Activated gamma-delta T cell treated with anti-CD3 and anti-CD28 coated beads, Interleukin-2, amount 50 U/mL, for 16 hours (primary cell): ENCODE data around the gene LHFPL6.
"Not testable (repeated sequence)": the region's sequence is repeated elsewhere in the genome, so short reads cannot be mapped to it uniquely, and the experiment has no call there.

Experiments used
- DNase-seq: peaks from one replicate; pipeline ENCODE4 v3.0.0-alpha.2; 2020; ENCODE audit warnings: low read depth

The LHFPL6 gene

DNA sequence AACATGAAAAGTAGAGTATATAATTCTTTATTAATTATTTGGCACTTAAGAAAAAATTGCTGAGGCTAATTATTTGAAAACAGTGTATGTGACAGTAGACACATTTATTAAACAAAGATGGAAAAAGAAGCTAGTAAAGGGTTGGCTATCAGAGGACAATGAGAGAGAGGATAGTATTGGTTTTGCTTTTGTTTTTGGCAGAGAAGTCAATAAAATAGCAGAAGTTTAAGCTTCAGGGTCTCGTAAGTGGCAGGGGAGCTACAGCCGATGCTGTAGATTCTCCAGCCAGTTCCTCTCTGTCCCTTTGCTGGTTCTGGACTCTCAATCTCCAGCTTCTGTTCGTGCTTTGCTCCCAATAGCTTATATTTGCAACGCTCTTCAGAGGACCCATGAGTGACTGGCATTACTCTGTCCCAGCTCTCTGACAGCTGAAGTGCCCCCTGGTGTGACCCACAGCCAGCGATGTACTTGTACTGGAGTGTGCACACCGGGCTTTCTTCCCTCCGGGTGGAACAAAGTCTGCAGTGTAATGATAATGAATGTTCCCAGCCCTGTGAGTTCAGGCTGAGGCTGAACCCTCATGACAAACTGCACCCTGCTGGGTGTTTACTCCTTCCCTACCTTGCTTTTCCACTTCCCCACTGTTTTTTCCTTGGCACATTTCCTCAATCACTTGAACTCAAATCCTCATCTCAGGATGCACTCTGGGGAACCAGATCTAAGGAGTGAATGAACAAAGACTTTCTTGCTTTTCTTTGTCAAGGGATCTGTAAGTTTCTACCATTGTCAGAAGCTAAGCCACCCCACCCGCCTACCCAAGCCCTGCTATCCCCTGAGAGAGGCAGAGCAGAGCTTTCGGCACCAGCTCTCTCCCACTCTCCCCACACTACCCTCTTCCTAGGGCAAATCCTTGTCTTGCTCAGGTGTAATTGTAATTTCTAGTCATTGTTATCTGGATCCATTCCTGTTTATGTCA lies 254.8 kb downstream of the LHFPL6 start:
- no peak for DNase-seq

DNA sequence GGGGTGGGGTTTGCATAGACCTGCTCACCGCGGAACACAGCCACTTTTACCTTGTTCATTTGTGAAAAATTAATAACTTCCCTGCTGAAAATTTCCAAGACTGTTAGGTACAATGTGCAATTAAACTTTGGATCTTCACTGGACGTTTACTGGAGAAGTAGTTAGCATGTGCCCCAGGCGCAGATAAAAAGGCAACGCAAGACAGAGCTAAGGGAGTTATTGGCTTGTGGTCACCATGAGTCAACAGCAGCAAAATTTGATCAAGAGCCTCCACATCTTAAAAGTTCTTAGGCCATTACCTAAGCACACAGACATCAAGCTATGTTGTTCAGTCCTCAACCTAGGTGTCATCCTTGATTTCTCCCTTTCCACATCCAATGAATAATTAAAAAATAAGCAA lies 257.0 kb downstream of the LHFPL6 start:
- no peak for DNase-seq

DNA sequence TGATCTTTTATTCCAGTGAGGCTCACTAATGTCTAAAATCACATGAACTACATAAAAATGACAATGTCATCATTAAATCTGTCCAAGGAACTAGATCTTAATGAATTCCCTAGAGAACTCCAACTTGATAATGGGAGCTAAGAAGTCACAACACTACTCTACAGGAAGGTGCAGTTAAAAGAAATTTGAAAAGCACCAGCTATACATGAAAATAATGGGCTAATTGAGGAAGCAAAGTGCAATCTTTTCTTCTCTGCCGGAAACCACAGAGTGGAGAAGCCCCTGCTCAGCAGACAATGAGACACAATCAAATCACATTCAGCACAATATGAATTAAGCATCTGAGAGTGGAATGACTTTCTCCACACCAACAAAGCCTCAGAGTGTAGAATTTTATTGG lies 261.7 kb downstream of the LHFPL6 start:
- no peak for DNase-seq

GRCh38 chr13:39338114-39338513 lies 264.9 kb downstream of the LHFPL6 start:
- not testable (repeated sequence) for DNase-seq

GRCh38 chr13:39336937-39337336 lies 266.1 kb downstream of the LHFPL6 start:
- no peak for DNase-seq

GRCh38 chr13:39336207-39336606 lies 266.8 kb downstream of the LHFPL6 start:
- no peak for DNase-seq

DNA sequence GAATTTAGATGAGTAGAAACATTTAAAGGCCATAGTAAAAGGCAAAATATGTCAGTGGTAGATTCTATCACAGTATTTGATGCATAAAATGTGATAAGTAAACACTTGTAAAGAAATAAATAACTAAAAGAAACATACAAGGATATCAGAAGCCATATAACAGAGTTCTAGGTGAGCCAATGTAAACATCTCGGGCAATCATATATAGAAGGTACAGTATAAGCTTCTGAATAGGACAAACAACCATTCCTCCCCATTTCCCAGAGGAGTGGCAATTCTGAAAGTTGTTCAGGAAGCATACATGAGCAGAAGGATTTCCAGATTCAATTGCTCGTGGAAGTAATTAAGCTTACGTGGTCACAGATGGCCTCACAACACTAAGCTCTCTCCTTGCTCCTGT lies 267.3 kb downstream of the LHFPL6 start:
- no peak for DNase-seq

DNA sequence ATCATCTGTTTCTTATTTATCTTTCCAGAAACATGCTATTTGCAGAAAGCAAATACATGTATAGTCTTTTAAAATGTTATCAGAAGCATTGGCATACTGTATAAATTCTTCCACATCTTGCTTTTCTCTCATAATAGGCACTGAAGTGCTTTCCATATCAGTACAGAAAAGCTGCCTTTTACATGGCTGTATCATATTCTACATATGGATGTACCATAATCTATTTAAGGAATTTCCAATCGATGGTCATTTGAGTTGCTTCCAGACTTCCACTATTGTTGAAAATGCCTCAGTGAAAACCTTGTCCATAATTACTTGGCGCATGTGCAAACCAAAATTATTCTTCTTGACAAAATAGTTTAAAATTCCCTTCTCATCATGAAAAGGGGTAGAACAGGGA lies 272.5 kb downstream of the LHFPL6 start:
- DNase-seq, result no peak

DNA sequence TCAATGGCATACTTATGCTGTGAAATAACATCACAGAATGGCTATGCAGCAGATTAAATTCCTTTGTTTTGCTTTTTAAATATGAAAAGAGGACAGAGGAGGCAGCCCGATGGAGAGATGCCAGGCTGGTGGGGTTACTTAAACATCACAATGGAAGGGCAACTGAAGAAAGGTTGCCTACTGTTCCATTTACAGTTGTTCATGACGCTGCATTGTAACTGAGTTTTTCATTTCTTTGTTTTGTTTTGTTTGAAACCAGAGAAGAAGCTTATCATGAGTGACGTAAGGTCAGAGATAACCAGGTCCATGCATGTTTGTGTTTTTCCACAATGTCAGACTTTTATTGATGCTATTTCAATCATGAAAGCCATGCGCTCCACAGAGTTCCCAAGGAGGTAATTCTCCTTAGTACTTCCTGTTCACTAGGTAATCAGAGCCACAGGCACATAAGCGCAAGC lies 273.8 kb downstream of the LHFPL6 start:
- DNase-seq, result no peak

- DNase-seq, result no peak
Observed at GRCh38 chr13:39327172-39327479, 275.9 kb downstream of the LHFPL6 start.

- DNase-seq, result no peak
Observed at GRCh38 chr13:39326469-39327171, 276.4 kb downstream of the LHFPL6 start.

- no peak for DNase-seq
Observed at GRCh38 chr13:39324806-39325311, 278.1 kb downstream of the LHFPL6 start.

- no peak for DNase-seq
Observed at GRCh38 chr13:39322836-39323585, 280.0 kb downstream of the LHFPL6 start.

- no peak for DNase-seq
Observed at GRCh38 chr13:39321574-39321973, 281.4 kb downstream of the LHFPL6 start.

- DNase-seq, result no peak
Observed at GRCh38 chr13:39318161-39318560, 284.8 kb downstream of the LHFPL6 start.

GRCh38 chr13:39317291-39317690 lies 285.7 kb downstream of the LHFPL6 start:
- no peak for DNase-seq

DNA sequence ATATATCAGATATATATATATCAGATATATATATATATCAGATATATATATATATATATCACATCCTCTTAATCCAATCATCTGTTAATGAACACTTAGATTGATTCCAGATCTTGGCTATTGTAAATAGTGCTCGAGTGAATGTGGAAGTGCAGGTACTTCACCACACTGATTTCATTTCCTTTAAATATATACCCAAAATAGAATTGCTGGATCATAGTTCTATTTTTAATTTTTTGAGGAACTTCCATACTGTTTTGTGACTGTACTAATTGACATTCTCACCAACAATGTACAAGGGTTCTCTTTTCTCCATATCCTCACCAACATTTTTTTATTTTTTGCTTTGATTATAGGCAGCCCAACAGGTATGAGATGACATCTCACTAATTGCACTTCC lies 287.2 kb downstream of the LHFPL6 start:
- DNase-seq, result no peak

DNA sequence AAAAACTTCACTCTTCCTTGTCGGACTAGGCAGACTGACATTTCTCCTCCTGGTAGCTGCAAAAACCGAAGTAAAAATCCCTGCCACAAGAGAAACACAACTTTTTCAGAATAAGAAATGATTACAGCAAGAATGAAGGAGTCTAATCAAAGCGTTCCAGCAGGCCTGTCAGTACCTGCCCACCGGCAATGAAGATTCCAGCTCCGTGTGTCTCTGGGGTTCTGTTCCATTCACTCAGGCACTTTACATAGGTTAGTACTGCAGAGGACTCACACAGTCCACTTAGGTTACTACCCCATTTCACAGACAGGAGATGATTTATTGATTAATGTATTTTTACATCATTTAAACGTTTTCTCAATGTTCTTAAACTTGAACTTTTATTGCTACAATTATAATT lies 289.3 kb downstream of the LHFPL6 start:
- DNase-seq, result no peak

GRCh38 chr13:39312596-39312995 lies 290.4 kb downstream of the LHFPL6 start:
- DNase-seq, result no peak

- DNase-seq, result no peak
Observed at GRCh38 chr13:39311619-39312018, 291.4 kb downstream of the LHFPL6 start.

- DNase-seq, result no peak
Observed at GRCh38 chr13:39310961-39311360, 292.0 kb downstream of the LHFPL6 start.
